C4-2B (cell line): ENCODE results near the gene KIF22.
A peak's percentile ranks its signal among the peaks of the same experiment; 100 is the strongest.
"Not testable (repeated sequence)": the region's sequence is repeated elsewhere in the genome, so short reads cannot be mapped to it uniquely, and the experiment has no call there.

Source experiments
- H3K27ac ChIP-seq: fragments of 450-650 bp; 2 replicates; pipeline ENCODE4 v1.5.1; 2017
- ZFX ChIP-seq: fragments of 450-650 bp; IDR thresholded peaks from 2 replicates; pipeline ENCODE4 v1.6.1; 2017
- TF ChIP-seq, protein P1 (sequence below): fragments of 450-650 bp; conservative IDR thresholded peaks from 2 replicates; pipeline ENCODE4 v1.5.1; 2017; ENCODE audit warnings: mild to moderate bottlenecking

KIF22 gene

GRCh38 chr16:29789775-29790182, 772 bp upstream of the KIF22 start:
- H3K27ac ChIP-seq, result peak overlapping the region; percentile 91

DNA sequence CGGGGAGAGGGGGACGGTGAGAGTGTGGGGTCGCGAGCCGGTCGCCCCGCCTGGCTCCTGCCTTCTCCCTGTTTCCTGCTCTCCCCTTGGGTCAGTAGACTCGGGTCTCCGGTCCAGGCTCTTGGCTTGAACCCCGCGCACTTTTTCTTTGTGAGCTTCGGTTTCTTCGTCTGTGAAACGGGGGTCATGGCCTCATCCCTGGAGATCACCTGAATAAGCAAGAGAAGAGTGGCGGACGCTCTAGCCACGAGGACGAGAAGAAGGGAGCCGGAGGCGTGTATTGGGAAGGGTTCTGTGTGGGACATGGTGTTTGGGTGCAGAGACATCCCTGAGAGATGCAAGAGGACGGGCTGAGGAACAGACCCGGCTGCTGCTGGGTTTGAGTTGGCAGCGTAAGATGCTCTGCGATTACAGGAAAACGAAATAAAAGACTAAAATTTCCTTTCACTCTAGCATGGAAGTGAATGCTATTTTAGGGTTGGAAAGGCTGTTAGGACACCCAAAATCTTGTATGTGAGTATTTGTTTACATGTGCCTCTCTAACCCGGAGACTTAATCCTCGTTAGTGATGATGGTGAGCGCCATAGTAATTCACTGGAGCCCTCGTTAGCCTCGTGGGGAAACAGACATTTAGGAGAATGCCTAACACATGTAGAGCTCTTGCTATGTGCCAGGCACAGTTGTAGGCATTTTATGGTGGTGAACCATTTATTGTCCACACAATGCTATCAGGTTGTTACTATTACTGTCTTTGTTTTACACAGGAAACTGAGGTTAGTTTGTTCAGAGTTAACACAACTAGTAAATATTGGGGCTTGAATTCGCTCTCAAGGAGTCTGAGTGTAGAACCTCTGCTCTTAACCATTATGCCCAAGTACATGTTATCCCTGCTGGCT, 646 bp downstream of the KIF22 start:
- H3K27ac ChIP-seq, result peak overlapping the region; percentile 91
- TF ChIP-seq, protein P1, sequence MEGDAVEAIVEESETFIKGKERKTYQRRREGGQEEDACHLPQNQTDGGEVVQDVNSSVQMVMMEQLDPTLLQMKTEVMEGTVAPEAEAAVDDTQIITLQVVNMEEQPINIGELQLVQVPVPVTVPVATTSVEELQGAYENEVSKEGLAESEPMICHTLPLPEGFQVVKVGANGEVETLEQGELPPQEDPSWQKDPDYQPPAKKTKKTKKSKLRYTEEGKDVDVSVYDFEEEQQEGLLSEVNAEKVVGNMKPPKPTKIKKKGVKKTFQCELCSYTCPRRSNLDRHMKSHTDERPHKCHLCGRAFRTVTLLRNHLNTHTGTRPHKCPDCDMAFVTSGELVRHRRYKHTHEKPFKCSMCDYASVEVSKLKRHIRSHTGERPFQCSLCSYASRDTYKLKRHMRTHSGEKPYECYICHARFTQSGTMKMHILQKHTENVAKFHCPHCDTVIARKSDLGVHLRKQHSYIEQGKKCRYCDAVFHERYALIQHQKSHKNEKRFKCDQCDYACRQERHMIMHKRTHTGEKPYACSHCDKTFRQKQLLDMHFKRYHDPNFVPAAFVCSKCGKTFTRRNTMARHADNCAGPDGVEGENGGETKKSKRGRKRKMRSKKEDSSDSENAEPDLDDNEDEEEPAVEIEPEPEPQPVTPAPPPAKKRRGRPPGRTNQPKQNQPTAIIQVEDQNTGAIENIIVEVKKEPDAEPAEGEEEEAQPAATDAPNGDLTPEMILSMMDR, result no peak
- TF ChIP-seq ZFX, result no peak

More at GRCh38 chr16:29789775-29790182, 772 bp upstream of the KIF22 start:
- no peak for TF ChIP-seq ZFX
- TF ChIP-seq, protein P1, result no peak

GRCh38 chr16:29791845-29792807, 1.6 kb downstream of the KIF22 start:
- TF ChIP-seq, protein P1, result no peak
- TF ChIP-seq ZFX, result no peak
- H3K27ac ChIP-seq, result peak overlapping the region; percentile 91; the same call in 1 of the 2 replicates

- H3K27ac ChIP-seq, result not testable (repeated sequence)
Measured at GRCh38 chr16:29793153-29793552, 2.6 kb downstream of the KIF22 start.

DNA sequence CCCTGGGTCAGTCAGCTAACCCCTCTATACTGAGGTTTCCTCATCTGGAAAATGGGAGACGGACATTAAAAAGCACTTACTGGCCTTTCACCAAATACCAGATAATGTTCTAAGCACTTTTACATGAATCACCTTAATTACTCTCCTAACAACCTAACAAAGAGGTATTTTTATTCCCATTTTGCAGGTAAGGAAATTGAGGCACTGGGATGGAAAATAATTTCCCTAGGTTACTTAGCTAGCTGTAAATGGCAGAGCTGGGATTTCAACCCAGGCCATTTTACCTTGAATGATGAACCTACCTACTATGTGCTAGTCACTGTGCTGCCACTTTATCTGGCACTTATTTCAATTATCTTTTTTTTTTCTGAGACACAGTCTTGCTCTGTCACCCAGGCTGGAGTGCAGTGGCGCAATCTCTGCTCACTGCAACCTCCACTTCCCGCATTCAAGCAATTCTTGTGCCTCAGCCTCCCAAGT, 3.7 kb downstream of the KIF22 start:
- no peak for TF ChIP-seq ZFX
- TF ChIP-seq, protein P1, result no peak

GRCh38 chr16:29802416-29802935, 11.9 kb downstream of the KIF22 start:
- TF ChIP-seq ZFX, result no peak
- TF ChIP-seq, protein P1, result no peak
- H3K27ac ChIP-seq, result no peak overlapping the region

More for the DNA sequence above, 3.7 kb downstream of the KIF22 start:
- no peak overlapping the region; the same call in 1 of the 2 replicates for H3K27ac ChIP-seq

DNA sequence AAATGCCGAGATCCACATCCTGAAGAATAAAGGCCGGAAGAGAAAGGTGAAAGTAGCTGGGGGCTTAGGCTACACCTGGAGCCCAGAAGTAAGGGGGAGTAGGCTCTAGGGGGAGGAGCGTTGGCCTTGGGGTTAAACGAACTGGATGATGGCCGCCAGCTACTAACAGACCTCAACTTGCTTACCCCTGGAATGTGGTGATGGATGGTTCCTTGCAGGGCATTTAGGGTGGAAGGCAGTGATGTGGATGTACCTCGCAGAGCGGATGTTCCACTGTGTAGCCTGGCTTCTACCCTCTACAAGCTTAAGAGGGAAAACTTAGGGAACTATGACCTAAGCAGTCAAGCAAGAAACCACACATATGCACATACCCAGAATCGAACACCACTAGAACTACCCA, 13.5 kb downstream of the KIF22 start:
- TF ChIP-seq ZFX, result no peak
- TF ChIP-seq, protein P1, result no peak
- peak overlapping the region; percentile 94 for H3K27ac ChIP-seq
